HUDEP-2 (cell line): ENCODE results near the gene IL24.

ENCODE experiments used
- DNase-seq, 76 experiments: peaks; one replicate each; lab custom pipeline; 2025; ENCODE audit not compliant: unreplicated experiment in 76 of 76; lab: John Stamatoyannopoulos, UW

The IL24 gene

DNA sequence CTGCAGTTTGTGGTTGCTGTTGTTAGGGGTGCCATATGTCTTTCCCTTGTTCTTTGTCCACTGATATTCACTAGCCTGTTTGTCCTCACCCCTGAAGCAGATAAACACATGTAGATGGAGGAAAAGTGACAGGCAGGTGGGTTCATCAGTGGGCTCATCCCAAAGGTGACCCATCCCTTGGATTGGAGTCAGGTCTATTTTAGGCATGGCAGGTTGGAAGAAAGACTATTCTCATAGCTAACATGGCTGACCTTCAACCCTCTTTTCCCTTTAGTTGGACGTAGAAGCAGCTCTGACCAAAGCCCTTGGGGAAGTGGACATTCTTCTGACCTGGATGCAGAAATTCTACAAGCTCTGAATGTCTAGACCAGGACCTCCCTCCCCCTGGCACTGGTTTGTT lies 5.5 kb downstream of the IL24 start:
- no peak for DNase-seq

DNA sequence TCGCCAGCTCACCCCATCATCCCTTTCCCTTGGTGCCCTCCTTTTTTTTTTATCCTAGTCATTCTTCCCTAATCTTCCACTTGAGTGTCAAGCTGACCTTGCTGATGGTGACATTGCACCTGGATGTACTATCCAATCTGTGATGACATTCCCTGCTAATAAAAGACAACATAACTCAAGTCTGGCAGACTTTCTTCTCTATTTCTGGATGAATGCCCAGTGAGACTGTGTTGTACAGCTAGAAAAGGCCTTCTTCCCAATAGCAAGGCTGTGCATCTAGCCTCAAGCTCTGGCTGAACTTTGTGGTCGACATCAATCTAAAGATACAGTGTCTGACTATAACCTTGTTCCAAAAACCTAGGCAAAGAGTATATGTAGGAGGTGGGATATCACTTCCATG lies 6.4 kb downstream of the IL24 start:
- DNase-seq = no peak

DNA sequence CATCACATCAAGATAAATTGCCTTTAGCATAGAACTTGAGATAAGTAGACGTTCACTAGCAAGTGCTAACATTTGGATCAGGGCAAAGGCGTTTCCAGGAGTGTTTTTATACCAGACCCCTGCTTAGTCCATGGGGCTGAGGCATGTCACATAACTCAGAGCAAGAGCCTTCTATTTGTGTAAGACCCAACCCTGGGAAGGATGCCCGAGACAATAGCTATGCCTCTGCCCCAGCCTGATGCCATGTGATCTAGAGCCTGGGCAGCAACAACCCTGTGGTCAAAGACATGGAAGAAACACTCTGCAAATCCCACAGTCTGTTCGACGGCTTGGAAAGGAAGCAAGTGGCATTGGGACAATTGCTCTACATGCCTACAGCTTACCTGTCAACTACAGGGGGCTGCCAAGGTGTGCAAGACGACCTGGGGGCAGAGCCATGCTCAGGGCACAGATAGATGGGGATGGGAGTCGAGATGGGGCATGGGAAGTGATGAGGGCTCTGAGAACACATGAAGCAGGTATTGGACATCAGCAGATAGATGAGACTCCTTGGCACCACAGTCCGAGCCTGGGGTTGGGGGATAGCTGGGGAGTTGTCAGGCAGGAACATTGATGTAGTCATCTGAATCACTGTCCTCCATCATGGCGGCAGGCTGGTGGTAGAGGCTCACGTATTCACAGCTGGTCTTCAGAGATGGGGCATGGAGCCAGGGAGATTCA lies 7.3 kb downstream of the IL24 start:
- no peak for DNase-seq

DNA sequence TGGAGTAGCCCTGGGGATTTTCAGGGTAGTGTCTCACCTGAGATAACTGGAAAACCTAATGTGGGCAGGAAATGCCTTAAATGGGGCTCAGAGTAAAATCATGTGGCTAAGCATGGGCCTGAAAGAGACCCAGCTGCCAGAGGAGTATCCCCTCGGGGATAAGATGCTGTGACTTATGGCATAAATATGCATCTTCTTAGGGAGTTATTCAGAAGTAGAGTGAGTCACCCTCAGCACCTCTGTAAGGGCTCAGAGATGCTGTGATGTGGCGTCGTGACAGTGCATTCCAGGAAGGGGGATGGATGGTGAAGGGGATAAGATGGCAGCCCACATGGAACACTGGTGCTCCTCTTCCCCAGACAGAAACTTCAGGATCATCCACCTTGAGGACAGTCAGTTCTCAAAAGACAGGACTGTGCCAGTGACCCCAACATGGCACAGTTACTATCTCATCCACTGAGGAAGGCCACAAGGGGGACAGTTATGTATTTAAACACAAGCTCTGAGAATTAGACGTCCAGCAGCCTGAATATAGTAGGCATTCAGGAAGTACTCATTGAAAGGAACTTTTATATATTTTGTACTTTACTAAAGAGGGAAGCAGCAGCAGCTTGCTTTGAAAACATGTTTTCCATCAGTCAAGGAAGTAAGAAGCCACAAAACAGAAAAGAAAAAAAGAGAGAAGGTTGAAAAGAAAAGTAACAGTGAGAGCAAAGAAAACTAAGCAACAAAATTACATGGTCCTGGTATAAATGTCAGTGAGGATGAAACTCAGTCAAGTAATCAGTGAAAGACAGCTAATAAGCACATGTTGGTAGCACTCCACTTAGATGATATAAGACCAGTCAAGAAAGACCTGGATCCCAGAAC lies 8.3 kb downstream of the IL24 start:
- DNase-seq = no peak

DNA sequence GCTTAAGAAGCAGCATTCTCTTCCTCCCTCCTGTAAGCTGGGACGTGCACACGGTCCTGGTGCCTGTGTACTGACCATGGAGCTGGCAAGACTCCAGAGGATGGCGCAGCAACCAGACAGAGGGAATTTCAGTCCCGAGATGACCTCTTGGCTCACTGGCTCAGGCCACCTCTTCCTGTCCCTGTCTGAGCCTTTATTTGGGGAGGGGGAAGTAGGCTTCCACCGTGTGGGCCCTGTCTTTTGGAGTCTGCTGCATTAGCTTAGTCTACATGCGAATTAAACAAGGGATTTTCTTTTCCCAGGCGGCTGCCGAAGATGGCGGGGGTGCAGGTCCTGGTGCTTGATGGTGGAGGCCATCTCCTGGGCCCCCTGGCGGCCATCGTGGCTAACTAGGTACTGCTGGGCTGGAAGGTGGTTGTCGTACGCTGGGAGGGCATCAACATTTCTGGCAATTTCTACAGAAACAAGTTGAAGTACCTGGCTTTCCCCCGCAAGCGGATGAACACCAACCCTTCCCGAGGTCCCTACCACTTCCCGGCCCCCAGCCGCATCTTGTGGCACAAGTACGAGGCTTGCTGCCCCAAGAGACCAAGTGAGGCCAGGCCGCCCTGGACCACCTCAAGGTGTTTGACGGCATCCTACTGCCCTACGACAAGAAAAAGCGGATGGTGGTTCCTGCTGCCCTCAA lies 10.2 kb downstream of the IL24 start:
- peak in 11 of 76 experiments; percentile 2 to 21 (median 8) for DNase-seq

DNA sequence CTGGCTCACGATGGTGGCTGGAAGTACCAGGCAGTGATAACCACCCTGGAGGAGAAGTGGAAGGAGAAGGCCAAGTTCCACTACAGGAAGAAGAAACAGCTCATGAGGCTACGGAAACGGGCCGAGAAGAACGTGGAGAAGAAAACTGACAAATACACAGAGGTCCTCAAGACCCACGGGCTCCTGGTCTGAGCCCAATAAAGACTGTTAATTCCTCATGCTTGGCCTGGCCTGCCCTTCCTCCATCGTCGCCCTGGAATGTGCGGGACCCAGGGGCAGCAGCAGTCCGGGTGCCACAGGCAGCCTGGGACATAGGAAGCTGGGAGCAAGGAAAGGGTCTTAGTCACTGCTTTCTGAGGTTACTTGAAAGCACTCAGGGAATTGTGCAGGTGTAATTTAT lies 10.8 kb downstream of the IL24 start:
- DNase-seq = no peak

DNA sequence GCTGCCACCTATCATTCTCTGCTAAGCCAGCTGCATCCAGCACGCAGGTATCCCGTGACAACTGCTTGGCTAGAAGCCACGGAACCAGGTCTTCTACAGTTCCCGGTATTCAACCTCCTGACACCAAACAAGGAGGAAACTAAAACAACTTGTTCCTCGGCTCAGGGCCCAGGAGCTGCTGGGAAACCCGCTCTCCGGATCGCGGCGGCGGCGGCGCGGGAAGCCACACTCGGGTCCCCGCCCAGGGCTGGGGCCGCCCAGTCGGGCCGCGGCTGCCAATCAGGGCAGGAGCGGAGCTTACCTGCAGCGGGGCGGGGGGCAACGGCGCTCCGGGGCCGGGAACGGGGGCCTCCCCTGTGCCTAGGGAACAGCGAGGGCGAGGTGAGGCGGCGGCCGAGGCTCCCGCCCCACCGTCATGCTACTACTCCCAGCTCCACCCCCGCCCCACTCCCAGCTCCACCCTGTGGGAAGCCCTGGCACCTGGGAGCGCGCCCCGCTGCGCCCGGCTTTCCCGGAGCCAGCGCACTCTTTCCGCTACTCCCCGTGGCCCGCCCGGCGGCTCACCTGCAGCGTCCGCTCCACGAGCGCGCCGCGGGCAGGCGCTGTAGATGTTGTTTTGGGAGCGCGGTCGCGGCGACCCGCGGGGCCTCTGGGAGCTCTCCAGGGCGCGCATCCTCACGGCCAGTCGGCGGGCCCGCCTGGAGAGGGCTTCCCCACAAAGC lies 12.1 kb downstream of the IL24 start:
- no peak for DNase-seq

DNA sequence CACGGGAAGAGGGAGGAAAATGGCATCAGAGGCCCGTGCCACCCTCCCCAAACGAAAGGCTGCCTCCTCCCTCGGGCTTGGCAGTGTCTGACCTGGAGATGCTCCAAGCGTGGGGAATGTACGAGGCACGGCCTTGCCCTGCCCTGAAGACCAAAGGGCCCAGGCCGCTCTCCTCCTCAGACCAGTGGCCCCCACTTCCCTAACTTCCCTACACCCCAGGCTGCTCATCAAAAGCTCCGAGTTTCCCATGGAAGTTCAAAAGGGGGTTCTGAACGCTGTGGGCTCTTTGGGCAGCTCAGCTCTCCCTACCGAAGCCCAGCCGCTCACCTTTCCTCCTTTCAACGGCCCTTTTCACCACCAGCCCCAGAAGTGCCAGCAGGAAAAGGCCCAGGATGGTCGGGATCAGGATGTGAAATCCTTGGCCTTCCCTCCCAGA lies 12.7 kb downstream of the IL24 start:
- DNase-seq = no peak

DNA sequence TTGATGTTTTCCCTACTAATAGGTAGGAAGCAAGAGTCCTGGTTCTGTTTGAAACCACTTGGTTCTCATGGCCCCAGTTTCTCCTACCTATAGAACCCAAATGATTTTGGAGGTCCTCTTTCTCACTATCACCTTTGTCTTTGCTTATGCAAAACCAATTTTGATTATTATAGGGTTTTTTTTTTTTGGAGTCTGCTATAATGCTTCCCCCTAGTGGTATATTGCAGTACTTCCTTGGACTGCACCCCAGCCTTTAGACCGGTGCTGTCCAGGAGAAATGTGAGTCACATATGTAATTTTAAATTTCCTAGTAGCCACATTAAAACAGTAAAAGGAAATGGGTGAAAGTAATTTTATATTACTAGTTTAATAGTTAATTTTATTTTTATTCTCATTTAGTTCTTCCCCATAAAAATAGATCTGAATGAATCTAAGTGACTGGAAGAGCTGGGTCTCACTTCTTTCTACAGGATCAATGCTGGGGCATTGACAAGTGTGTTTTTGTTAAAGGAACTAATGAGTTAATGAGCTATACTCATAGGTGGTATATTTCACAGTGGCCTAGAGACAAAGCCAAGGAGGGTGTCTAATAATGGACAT lies 13.9 kb downstream of the IL24 start:
- peak in 21 of 76 experiments; percentile 3 to 55 (median 22) for DNase-seq

DNA sequence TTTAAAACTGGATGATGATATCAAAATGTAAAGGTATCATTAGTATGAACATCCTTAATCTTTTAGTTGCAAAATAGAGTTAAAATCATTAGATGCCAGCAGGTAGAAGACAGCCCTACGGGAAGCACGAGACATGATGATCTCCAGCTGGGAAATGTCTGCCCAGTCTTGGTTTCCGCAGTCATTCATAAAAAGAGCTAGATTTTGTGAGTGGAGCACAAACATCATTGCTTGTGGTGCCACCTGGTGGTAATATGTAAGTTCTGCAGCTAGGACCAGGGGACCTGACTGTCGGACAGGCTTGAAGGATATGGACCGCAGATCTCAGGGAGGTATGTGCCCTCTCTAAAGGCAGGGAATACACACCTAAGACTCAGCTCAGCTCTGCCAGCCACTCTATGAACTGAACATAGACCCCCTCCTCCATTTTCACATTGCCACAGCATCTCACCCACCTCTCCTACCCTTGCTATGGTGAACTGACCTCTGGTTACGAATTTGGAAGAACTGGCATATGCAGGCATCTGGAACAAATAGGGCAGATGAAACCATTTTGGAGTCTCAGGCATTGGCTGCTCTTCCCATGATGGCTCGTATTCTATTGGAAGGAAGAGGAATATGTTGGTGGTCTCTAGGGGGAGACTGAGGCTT lies 15.3 kb downstream of the IL24 start:
- DNase-seq = peak in 57 of 76 experiments; percentile 3 to 74 (median 36)

DNA sequence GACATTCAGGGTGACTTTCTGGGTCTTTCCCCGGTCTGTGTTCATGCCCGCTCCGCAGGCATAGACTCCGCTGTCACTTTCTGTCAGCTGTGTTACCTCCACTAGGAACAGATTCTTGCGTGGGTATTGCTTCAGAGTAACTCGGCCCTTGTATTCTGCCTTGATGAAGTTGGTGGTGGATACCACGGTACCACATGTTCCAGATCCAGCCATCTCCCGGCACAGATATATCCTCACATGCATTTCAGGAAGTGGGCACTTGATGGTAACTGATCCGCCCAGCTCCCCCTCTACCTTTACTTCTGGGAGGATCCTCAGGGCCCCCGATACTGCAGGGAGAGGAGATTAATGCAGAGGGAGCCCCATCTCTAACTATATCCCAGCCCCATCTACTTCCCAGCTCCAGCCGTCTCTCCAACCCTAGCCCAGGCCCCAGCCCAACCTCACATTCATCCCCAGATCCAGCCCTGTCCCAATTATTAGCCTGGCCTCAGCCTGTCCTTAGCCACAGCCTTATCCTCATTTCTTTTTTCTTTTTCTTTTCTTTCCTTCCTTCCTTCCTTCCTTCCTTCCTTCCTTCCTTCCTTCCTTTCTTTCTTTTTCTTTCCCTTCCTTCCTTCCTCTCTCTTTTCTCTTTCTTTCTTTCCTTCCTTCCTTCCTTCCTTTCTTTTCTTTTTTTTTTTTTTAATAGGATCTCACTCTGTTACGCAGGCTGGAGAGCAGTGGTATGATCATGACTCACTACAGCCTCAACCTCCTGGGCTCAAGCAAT lies 16.7 kb downstream of the IL24 start:
- DNase-seq = no peak

DNA sequence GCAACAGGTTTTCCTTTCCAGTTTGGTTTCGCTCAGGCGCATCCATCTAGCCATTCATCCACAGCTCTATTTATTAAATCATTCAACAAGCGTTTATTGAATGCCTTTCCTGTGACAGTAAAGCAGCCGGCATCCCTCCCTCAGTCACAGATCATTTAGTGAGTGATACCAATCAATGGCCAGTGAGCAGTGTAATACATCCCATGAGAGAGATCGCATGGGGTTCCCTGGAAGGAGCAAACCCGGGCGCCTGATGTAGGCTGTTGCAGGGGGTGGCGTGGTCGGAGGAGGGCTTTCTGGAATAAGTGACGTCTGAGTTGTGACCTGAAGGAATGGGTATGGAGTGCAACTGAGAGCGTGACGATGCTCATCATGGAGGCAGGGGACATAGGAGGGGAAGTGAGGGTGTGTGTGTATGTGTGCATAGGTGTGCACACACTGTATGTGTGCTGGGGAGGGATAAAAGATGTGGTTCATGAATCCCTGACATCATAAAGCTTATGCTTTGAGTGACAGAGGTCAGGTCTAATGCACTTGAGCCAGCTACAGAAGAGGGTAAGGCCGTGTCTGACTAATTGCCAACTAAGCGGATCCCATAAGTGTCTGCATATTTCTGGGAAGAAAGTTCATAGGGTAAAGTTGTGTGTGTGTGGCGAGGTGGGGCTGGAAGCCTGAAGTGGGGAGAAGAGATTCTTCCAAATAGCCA lies 17.9 kb downstream of the IL24 start:
- no peak for DNase-seq

DNA sequence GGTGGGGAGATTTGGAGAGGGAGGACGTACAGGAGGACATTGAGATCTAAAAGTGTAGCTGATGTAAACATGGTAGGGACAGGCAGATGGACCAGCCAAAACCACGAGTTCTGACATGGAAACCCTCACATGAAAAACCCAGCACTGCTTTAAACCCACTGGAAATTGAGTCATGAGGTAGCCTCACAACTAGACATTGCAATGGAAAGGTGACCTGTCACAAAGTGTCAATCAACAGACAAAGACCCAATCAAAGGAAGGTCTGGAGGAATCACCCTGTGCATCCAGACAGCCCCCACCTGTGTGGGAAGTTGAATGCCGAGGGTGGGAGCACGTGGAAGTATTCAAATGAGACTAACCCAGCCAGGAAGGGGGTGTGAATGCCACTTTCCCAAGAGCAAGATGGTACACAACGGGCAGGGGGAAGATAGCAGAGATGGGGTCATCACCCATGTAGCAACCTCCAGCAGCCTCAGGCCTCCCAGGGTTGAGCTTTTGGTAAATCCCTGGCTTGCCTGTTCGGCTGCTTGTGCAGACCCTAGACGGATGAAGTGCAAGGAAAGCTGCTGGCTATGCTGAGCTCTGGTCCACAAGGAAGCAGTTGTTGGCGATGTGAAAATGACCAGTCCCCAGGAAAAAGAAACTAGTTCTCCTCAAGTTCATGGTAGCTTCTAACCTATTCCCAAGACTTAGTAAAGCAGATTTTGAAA lies 18.9 kb downstream of the IL24 start:
- DNase-seq = no peak

DNA sequence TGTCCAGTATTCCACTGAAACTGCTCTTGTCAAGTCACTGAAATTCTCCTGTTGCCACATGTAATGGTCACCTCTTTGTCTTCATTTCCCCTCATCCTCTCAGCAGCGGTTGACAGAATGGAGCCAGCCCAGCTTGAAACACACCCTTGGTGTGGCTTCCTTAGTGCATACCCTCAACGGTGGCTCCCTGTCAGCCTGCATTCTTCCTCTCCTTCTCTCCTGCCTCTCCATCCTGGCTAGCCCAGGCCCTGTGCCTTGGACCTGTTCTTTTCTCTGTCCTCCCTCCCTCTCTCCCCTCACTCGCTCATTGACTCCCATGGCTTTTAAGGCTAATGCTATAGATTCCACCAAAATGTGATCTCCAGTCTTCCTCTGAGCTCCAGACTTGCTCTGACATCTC lies 20.8 kb downstream of the IL24 start:
- no peak for DNase-seq

DNA sequence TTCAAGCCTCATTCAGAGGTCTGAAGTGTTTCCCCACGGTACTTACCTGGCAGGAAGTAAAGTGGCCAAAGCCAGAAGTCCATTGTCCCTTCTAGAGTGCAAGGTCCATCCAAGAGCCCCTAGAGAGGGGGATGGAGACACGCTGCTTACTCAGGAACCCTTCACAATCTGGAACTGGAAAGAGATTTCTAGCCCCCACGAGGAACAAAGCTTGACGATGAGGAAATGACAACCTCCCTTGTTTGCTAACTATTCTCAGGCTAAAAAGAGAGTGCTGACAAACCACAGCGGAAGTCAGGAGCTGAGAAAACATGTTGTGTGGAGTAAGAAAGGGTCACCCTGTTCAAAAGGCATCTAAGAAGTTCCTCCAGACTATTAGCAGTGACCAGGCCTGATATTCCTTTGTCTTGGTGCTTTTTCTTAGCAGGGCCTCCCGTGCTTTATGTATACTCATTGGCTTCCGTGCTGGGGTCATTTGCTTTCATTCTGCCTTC lies 24.6 kb downstream of the IL24 start, which contains the start of gene FCMR:
Gene FCMR (minus strand): TSS at position 170 of the 494 bp plus-strand sequence. CDS start 87 bp downstream, at position 83.
- no peak for DNase-seq

DNA sequence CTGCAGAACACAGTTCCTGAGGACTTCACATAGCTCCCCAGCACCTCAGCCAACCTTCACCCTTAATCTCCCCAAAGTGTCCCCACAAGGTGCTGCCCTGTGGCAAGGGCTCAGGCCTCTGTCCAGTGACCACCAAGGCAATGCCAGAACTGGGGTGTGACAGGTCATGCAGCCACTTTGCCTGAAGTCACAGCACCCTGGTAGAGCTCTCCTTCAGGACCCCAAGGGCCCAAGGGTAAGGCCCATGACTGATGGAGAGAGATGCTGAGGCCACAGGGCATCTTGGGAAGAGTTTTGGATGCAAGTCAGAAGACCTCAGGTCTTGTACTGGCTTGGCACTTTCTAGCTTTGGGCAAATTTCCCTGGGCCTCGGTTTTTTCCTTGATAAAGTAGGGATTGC lies 25.3 kb downstream of the IL24 start:
- DNase-seq = no peak
